Progenitor cell of endocrine pancreas (in vitro differentiated cells): ENCODE data around the gene PBX1. TPM values are rescaled to one million over a fixed set of nuclear protein-coding genes. Genes with fewer than 3 reads are reported as not detected.

Experiments
- DNase-seq: peaks from one replicate; pipeline ENCODE4 v3.0.0; 2021; ENCODE audit warnings: low spot score; ENCODE audit not compliant: unreplicated experiment
- H3K27ac Mint-ChIP-seq: 2 replicates; pipeline ENCODE4 v1.8.0; 2021; ENCODE audit warnings: mild to moderate bottlenecking, moderate library complexity, mixed read lengths
- H3K27me3 Mint-ChIP-seq: 2 replicates; pipeline ENCODE4 v1.8.0; 2021; ENCODE audit warnings: mixed read lengths
- H3K36me3 Mint-ChIP-seq: 2 replicates; pipeline ENCODE4 v1.8.0; 2022; ENCODE audit warnings: mixed read lengths; ENCODE audit not compliant: insufficient read depth
- H3K4me1 Mint-ChIP-seq: 2 replicates; pipeline ENCODE4 v1.8.0; 2021; ENCODE audit warnings: low read depth, mixed read lengths
- H3K4me3 Mint-ChIP-seq: 2 replicates; pipeline ENCODE4 v1.8.0; 2021; ENCODE audit warnings: low read depth, mild to moderate bottlenecking, moderate library complexity, mixed read lengths
- H3K9me3 Mint-ChIP-seq: 2 replicates; pipeline ENCODE4 v1.8.0; 2021; ENCODE audit warnings: low read depth, mixed read lengths
- CTCF ChIP-seq: fragments of 200-600 bp; sonication (generic); IDR thresholded peaks from one replicate; pipeline ENCODE4 v1.5.0; 2021; ENCODE audit warnings: antibody characterized with exemption, mild to moderate bottlenecking; ENCODE audit not compliant: unreplicated experiment
- total RNA-seq: library from RNA; stranded (reverse); gene quantifications from 2 replicates; pipeline ENCODE4 v1.2.1, GENCODE V29; 2021

The PBX1 gene
- total RNA-seq, 1 donor from 2014 or later: 205 TPM

- Mint-ChIP-seq H3K4me1 (peaks cover 34% of the 10 kb centered on the region), H3K27me3 (no peaks in the 10 kb centered on the region), H3K4me3 (no peak overlapping the region), H3K27ac (no peak overlapping the region), H3K36me3 (peaks cover 18% of the 10 kb centered on the region), H3K9me3 (no peaks in the 10 kb centered on the region)
- DNase-seq: no peak
- no peak for TF ChIP-seq CTCF
Observed at GRCh38 chr1:164628772-164629171, 69.8 kb downstream of the PBX1 start.

DNA sequence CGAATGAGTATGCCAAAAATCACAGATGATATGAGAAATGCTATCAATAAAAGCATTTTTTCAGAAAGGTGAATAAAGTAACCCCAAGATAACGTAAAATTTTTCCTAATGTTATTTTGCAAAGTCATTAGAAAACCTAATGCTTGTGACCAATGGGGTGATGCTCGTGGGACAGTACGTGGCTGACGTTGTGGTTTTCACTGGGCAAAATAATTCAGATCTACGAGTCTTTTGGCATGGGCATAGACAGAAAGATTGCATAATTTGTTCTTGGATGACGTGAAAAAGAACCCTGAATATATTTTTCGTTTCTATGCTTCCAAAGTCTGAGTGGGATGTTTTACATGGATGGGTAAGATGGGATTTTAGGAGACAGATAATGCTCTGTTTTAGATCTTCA lies 71.0 kb downstream of the PBX1 start:
- Mint-ChIP-seq H3K36me3 (peaks cover 22% of the 10 kb centered on the region), H3K4me3 (no peak overlapping the region), H3K9me3 (no peaks in the 10 kb centered on the region), H3K27me3 (no peaks in the 10 kb centered on the region), H3K27ac (no peak overlapping the region), H3K4me1 (peaks cover 39% of the 10 kb centered on the region)
- no peak for TF ChIP-seq CTCF
- DNase-seq: no peak

DNA sequence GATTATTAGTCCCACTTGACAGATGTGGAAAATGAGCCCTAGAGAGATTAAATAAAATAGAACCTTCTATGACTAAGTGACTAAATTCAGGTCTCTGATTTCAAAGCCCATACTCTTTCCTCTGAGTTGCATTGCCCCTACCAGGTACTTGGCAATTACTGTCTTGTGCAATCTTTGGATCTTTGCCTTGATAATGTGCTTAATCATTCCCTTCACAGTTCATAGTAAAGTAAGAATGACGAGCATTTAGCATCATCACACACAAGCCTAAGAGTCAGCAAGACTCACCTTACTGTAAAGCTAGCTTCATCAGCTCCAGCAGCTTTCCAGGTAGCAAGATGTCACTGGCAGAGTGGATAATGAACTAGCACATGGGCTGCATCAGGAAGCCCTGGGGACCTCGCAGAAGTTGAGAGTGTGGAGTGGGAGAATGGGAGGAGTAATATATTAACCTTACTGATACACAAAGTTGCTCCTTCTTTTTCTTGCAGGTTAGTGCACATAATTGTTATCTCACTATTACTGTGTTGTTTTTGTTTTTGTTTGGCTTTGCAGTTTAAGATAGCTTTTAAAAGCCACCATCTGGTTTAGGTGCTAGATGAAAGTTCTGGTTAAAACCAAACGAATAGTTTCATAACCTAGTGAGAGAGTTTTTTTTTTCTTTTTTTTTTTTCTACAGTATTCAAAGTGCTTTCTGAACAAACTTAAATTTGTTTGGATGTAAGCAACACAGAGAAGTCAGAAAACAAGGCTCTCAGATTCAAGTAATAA lies 71.8 kb downstream of the PBX1 start:
- TF ChIP-seq CTCF: no peak
- Mint-ChIP-seq H3K4me1 (peaks cover 38% of the 10 kb centered on the region), H3K27ac (peak overlapping the region; percentile 66), H3K27me3 (no peaks in the 10 kb centered on the region), H3K4me3 (no peak overlapping the region), H3K36me3 (peaks cover 22% of the 10 kb centered on the region), H3K9me3 (no peaks in the 10 kb centered on the region)
- no peak for DNase-seq

GRCh38 chr1:164631751-164632150 lies 72.8 kb downstream of the PBX1 start:
- Mint-ChIP-seq H3K9me3 (no peaks in the 10 kb centered on the region), H3K4me1 (peaks cover 46% of the 10 kb centered on the region), H3K36me3 (peaks cover 24% of the 10 kb centered on the region), H3K27me3 (no peaks in the 10 kb centered on the region), H3K4me3 (no peak overlapping the region), H3K27ac (peak overlapping the region; percentile 75)
- no peak for DNase-seq
- TF ChIP-seq CTCF: no peak

DNA sequence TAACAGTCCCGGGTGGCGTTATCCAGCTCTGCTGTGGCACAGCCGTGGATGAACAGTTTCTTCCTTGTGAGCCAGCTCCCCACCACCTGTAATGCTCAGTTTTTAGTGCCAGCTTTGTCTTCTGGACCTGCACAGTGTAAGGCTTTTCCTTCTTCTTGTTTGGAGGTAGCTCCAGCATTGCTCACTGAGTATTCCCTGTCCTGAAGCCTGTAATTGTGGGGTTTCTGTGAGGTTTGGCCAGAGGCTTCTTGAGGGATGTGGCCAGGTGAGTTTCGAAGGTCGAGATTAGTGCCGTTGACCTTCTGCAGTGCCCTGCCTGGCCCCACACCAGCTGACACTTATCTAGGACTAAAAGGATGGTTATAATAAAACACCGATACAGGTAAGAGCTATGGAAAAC lies 75.0 kb downstream of the PBX1 start:
- H3K4me1 Mint-ChIP-seq: peaks cover 66% of the 10 kb centered on the region
- no peak for TF ChIP-seq CTCF
- H3K4me3 Mint-ChIP-seq: no peak overlapping the region
- H3K36me3 Mint-ChIP-seq: peaks cover 18% of the 10 kb centered on the region
- no peaks in the 10 kb centered on the region for H3K9me3 Mint-ChIP-seq
- no peaks in the 10 kb centered on the region for H3K27me3 Mint-ChIP-seq
- H3K27ac Mint-ChIP-seq: peak overlapping the region; percentile 17
- no peak for DNase-seq
